Right forelimb (tissue), 1 donor: ENCODE results near the gene PNPT1.

Experiments
- DNase-seq: peaks from one replicate; pipeline ENCODE4 v3.0.0-alpha.2; 2018

The PNPT1 gene

GRCh38 chr2:55592130-55592529 is 101.5 kb downstream of the PNPT1 start:
- DNase-seq, result no peak

- DNase-seq, result no peak
Observed at GRCh38 chr2:55590810-55591440, 102.7 kb downstream of the PNPT1 start.

GRCh38 chr2:55585451-55586080 is 108.1 kb downstream of the PNPT1 start:
- no peak for DNase-seq
